Heart left ventricle (tissue), 16 donors: ENCODE measurements around the gene PPA2. TPM values are rescaled to one million over a fixed set of nuclear protein-coding genes. Genes with fewer than 3 reads are reported as not detected.

Experiments used
- ATAC-seq, 4 donors: fragments of 200-7000 bp; cut with Tn5 transposase; one replicate each; pipeline ENCODE4 v1.9.1; 2020 to 2022; ENCODE audit warnings: moderate library complexity in 4 of 4, mild to moderate bottlenecking in 3 of 4, moderate number of reproducible peaks in 1 of 4
- DNase-seq, 5 donors: peaks; one replicate each; pipeline ENCODE4 v3.0.0-alpha.2; 2020
- H3K27ac ChIP-seq, 12 donors: fragments of 200-600 bp; sonication (generic) in 4 of 12; one replicate each; pipeline versions ENCODE4 v1.5.0 to v1.8.0; 2016 to 2022; ENCODE audit warnings: mild to moderate bottlenecking in 2 of 12
- H3K27me3 ChIP-seq, 9 donors: fragments of 200-600 bp; sonication (generic) in 2 of 9; one replicate each; pipeline versions ENCODE4 v1.5.1 to v1.8.0; 2016 to 2022; ENCODE audit warnings: mild to moderate bottlenecking in 3 of 9
- H3K36me3 ChIP-seq, 9 donors: fragments of 200-600 bp; sonication (generic) in 2 of 9; one replicate each; pipeline versions ENCODE4 v1.5.0 to v1.8.0; 2018 to 2022; ENCODE audit warnings: mild to moderate bottlenecking in 2 of 9
- H3K4me1 ChIP-seq, 12 donors: fragments of 200-600 bp; sonication (generic) in 4 of 12; one replicate each; pipeline versions ENCODE4 v1.5.0 to v1.8.0; 2016 to 2022; ENCODE audit warnings: mild to moderate bottlenecking in 3 of 12
- H3K4me3 ChIP-seq, 12 donors: fragments of 200-600 bp; sonication (generic) in 4 of 12; one replicate each; pipeline versions ENCODE4 v1.5.0 to v1.8.0; 2017 to 2022; ENCODE audit warnings: mild to moderate bottlenecking in 9 of 12, moderate library complexity in 4 of 12
- H3K9me3 ChIP-seq, 12 donors: fragments of 200-600 bp; sonication (generic) in 4 of 12; one replicate each; pipeline versions ENCODE4 v1.5.0 to v1.8.0; 2016 to 2022; ENCODE audit warnings: mild to moderate bottlenecking in 1 of 12
- CTCF ChIP-seq, 12 donors: fragments of 200-600 bp; sonication (generic) in 4 of 12; IDR thresholded peaks; one replicate each; pipeline versions ENCODE4 v1.5.0 to v1.8.0; 2018 to 2022; ENCODE audit warnings: antibody characterized with exemption in 12 of 12, mild to moderate bottlenecking in 5 of 12
- POLR2A ChIP-seq, 2 donors: fragments of 450-650 bp; IDR thresholded peaks; one replicate each; pipeline ENCODE4 v1.6.1; 2017; ENCODE audit warnings: antibody characterized with exemption in 2 of 2, mild to moderate bottlenecking in 2 of 2, moderate library complexity in 2 of 2
- WGBS, 4 donors: extraction: QIAGEN DNeasy Blood & Tissue Kit in 2 of 4; methylation state at CpG; one replicate each; pipeline versions ENCODE4 v1.1.5 to v1.1.7; 2013 to 2018; 5-methylcytosine and 5-hydroxymethylcytosine counted together
- intact Hi-C, 10 donors: fragments of 100-400 bp; cut with DNase I; formaldehyde crosslinking; loops; one replicate each; pipeline versions ENCODE4 v1.11.1 to v1.14.2; 2022
- polyA plus RNA-seq, 2 donors: library from polyadenylated mRNA; stranded (reverse); fragments of 200-250 nt; gene quantifications; one replicate each; pipeline ENCODE4 v1.2.3, GENCODE V29; 2013
- total RNA-seq, 9 donors: library from RNA; depleted of rRNA in 2 of 9; stranded (reverse); fragments of >200 nt in 2 of 9; fragmentation: NEBNext Ultra II Directional in 3 of 9; extraction: Animal tissue kit (Norgen Biotek cat#: 25700) in 3 of 9; gene quantifications; one replicate each; pipeline versions ENCODE4 v1.1.0 to v1.2.4, GENCODE V29; 2016 to 2023
- donor health status: ischemic (EF 13 %, LVEDD 7.1; RV severe dilation, severe dysfunction).
- donor health status: healthy with polysubstance abuse.
- donor health status: DM: no; HTN: yes; CAD: no.
- donor health status: DM: no; HTN: no; CAD: no.
- donor health status: ischemic (EF 25% LVEDD 6.9; RV normal size, moderate dysfunction).
- donor health status: ischemic (EF 25% LVEDD 5.7; RV mildly dilated, moderate dysfunction).
- donor health status: healthy.
- donor health status: DM: yes; HTN: yes; CAD: no.
- donor health status: ischemic (EF 35%, LVEDD 5.7; RV mildly dilated, moderate dysfunction).
- donor health status: nonischemic (EF 11% LVEDD 7.7; RV severe dilation, severe dysfunction).
- donor health status: DM: yes; HTN: yes; CAD: no.
- donor health status: PGD.
- donor health status: ischemic (EF 29% LVEDD 5.4; RV normal size, mild dysfunction).
- donor health status: nonischemic (EF 23%, LVEDD 6.1; RV moderate dilation, normal function).

Gene PPA2
- total and polyA plus RNA-seq, 11 donors, result 64.1 to 178 (median 87.6) TPM

- intact Hi-C loops, result no loop called here
These were observed 128.5 kb downstream of the PPA2 start for GRCh38 chr4:105345358-105345757.

GRCh38 chr4:105344141-105344540 is 129.7 kb downstream of the PPA2 start:
- Histone ChIP-seq H3K4me1 (peaks cover 0 to 12% (median 0%) of the 10 kb centered on the region in 12 donors), H3K9me3 (no peaks in the 10 kb centered on the region), H3K27ac (no peak overlapping the region), H3K36me3 (no peaks in the 10 kb centered on the region), H3K4me3 (no peak overlapping the region), H3K27me3 (no peaks in the 10 kb centered on the region)
- no peak for TF ChIP-seq POLR2A (IDR thresholded peaks at IDR 0.05)
- no peak for TF ChIP-seq CTCF (IDR thresholded peaks at IDR 0.05)
- ATAC-seq, result no peak
- intact Hi-C loops, result no loop called here
- no peak for DNase-seq

More at GRCh38 chr4:105345358-105345757, 128.5 kb downstream of the PPA2 start:
- WGBS, 4 donors, result 66 to 74% (median 73%) methylated on average over 2 of the region's 2 CpGs
- Histone ChIP-seq H3K36me3 (no peaks in the 10 kb centered on the region), H3K9me3 (no peaks in the 10 kb centered on the region), H3K27ac (no peak overlapping the region), H3K4me1 (peaks cover 0 to 12% (median 0%) of the 10 kb centered on the region in 12 donors), H3K27me3 (no peaks in the 10 kb centered on the region), H3K4me3 (no peak overlapping the region)
- DNase-seq (no peak), ATAC-seq (no peak)
- TF ChIP-seq CTCF (IDR thresholded peaks at IDR 0.05), result no peak

- no peak for TF ChIP-seq POLR2A (IDR thresholded peaks at IDR 0.05)
- TF ChIP-seq CTCF (IDR thresholded peaks at IDR 0.05), result no peak
- no peak for DNase-seq
- no peak overlapping the region for H3K27ac ChIP-seq
- no peaks in the 10 kb centered on the region for H3K27me3 ChIP-seq
- WGBS, 4 donors, result 45 to 64% (median 53%) methylated on average over 8 of the region's 8 CpGs
- no peaks in the 10 kb centered on the region for H3K36me3 ChIP-seq
- peaks cover 0 to 12% (median 0%) of the 10 kb centered on the region in 12 donors for H3K4me1 ChIP-seq
- H3K4me3 ChIP-seq, result peak overlapping the region in 4 of 12 donors; percentile 6 to 35 (median 14)
- H3K9me3 ChIP-seq, result no peaks in the 10 kb centered on the region
- ATAC-seq, result no peak
- intact Hi-C loops, result no loop called here
These were observed 130.5 kb downstream of the PPA2 start for GRCh38 chr4:105343146-105343931.

- intact Hi-C loops, result no loop called here
- TF ChIP-seq CTCF (IDR thresholded peaks at IDR 0.05) (no peak), POLR2A (IDR thresholded peaks at IDR 0.05) (no peak)
- no peaks in the 10 kb centered on the region for H3K9me3 ChIP-seq
- H3K27ac ChIP-seq, result no peak overlapping the region
- 90 to 97% (median 96%) methylated on average over 1 of the region's 1 CpG for WGBS, 4 donors
- peaks cover 0 to 3% (median 0%) of the 10 kb centered on the region in 9 donors for H3K36me3 ChIP-seq
- H3K4me1 ChIP-seq, result no peaks in the 10 kb centered on the region
- no peak overlapping the region for H3K4me3 ChIP-seq
- H3K27me3 ChIP-seq, result no peaks in the 10 kb centered on the region
- ATAC-seq (no peak), DNase-seq (no peak)
These were observed 144.8 kb downstream of the PPA2 start for GRCh38 chr4:105329081-105329480.
